ENCODE data around the gene JAKMIP2.

DNA sequence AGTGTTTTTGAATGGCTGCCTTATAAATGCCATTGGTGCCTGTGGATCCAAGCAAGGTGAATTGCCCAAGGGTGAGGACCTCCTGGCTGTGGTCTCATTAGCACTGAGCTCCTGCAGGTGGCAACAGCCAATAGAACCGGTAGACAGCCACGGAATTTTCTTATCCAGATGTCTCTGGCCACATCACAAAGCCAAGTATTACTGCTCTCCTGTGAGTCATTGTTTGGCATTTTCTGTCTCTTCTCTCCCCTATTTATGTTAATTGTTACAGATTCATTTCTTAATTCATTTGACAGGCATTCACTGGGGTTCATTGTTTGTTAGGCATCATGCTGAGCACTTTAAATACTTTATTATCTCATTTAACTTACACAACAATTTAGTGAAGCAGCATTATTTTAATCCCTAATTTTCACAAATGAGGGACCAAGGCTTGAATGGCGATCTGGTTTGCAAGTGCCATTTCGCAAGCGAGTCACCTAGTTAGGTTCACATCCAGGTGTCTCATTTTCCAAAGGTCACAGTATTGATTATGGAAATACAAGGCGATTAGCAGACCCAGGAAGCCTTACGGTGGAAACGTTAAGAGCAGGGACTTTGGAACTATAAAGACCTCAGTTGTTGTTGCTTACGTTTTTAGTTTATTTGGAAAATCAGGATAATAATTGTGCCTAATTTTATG is 214.5 kb downstream of the JAKMIP2 start:
- TF ChIP-seq POLR2AphosphoS5 (IDR thresholded peaks at IDR 0.05) (no peak), POLR2A (IDR thresholded peaks at IDR 0.05) (no peak)
- TF ChIP-seq, protein P1, sequence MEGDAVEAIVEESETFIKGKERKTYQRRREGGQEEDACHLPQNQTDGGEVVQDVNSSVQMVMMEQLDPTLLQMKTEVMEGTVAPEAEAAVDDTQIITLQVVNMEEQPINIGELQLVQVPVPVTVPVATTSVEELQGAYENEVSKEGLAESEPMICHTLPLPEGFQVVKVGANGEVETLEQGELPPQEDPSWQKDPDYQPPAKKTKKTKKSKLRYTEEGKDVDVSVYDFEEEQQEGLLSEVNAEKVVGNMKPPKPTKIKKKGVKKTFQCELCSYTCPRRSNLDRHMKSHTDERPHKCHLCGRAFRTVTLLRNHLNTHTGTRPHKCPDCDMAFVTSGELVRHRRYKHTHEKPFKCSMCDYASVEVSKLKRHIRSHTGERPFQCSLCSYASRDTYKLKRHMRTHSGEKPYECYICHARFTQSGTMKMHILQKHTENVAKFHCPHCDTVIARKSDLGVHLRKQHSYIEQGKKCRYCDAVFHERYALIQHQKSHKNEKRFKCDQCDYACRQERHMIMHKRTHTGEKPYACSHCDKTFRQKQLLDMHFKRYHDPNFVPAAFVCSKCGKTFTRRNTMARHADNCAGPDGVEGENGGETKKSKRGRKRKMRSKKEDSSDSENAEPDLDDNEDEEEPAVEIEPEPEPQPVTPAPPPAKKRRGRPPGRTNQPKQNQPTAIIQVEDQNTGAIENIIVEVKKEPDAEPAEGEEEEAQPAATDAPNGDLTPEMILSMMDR (IDR thresholded peaks at IDR 0.05) = no peak
